ENCODE measurements around the gene PCMTD2.

PCMTD2 gene

GRCh38 chr20:64239449-64240242 is 15.9 kb upstream of the PCMTD2 start:
- DNase-seq, result no peak

DNA sequence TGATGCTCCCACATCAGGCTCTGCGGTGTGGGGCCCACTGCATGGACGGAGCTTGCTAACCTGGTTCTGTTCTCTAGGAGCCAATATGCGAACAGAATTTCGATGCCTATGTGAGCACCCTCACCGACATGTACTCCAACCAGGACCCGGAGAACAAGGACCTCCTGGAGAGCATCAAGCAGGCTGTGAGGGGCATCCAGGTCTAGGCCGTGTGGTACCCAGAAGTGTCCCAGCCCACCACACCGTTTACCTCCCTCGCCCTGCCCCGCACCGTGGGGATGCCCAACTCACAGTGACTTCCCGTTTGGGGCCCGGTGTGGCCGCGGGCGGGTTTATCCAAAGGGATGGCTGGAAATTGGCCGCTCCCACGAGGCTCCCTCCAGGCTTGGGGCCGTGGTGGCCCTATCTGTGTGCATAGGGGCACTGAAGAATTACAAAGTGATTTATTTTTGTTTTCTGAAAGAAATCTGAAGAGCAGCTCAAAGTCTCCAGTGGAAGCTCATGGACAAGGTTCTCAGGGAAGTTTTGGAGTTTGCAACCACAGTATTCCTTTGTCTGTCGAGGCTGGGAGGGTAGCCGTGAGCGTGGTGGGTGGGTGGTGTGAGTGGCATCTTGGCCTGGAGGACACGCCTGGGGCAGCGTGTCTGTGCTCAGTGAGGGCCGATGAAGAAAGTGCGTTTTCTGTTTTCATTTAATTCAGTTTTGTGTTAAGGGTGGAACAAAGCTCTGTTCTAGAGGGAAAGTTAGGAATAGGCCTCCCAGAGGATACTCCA is 15.1 kb upstream of the PCMTD2 start:
- DNase-seq, result no peak

- no peak for DNase-seq
These were observed 14.5 kb upstream of the PCMTD2 start for GRCh38 chr20:64241061-64241460.

DNA sequence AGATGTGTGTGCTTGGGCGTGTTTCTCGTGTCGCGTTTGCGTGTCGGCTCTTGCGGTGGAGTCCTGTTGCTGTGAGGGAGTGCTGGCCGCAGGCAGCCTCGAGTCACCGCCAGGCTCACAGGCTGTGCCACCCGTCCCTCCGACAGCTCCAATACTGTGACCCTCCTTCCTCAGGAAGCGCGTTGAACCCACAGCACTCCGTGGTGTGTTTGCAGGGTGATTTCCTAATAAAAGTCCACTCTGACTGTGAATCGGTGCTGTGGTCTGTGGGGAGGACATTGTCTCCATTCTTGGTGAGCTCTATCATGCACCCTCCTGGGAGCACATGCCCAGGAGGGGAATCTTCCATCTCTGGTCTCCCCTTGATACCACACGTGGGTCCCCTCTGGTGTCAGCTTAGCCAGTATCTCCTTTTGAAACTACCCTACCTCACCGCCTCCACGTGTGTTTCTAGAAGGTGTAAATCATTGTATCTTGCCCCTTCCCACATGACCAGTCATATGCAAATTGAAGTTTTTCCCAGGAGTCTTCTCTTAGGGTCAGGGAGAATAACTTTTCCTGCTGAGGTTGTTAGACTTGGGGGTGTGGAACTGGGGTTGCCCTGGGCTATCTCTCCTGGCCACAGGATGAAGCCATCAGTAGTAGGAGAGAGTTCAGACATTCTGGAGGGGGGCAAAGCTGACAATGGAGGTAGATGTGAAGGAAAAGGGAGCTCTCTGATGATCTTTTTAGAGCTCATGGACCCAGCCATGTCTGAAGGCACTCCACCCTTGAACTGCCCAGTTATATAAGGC is 13.3 kb upstream of the PCMTD2 start:
- DNase-seq, result no peak

DNA sequence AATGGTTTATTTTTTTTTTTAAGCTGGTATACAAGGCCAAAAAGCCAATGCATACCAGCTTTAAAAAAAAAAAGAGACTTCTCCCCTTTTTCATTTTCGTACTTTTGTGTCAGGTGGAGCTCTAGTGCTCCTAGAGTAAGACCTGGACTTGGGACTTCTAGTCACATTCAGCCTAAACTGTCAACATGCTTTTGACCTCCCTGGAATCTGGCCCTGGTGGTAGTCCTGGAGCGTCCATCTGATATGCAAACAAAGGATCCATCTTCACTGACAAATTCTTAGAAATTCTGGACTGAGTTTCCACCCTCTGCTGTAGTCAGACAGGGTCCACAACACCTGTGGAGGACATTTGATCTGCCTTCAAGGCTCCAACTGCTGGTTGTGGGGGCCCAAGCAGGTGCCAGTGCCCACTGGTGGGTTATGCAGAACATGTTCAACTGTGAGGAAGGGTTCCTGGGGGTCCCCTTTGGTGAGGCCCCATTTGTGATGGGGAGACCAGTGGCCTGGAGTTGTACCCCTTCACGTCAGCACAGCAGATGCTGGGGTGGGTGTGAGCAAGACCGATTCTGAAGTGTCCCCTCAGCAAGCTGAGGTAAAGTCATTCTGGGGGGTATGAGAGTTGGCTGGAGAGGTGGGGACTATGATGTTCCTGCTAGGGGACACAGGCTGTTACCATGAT is 12.6 kb upstream of the PCMTD2 start:
- DNase-seq, result no peak

DNA sequence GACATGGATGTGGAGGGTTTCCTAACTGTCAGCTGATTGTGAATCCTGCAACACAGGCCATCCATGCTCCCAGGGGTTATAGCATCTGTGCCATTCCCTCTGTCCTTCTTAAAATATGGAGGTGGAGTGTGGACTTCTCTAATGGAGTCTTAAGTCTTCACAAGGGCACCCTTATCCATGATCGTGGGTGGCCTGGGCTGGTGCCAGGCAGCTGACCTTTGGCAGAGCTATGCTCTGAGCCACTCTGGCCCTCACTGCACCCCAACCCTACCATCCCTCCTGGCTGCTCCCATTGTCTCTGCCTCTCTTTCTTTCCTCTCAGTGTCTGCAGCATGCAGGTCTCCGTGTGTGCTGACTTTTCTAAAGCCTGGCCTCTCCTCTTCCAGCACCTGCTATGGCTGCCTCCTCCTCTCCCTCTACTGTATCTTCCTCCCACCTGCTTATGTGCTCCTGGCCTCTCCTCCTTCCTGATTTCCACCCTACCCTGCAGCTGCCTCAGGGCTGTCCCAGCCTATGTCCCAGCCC is 11.2 kb upstream of the PCMTD2 start:
- DNase-seq, result no peak

DNA sequence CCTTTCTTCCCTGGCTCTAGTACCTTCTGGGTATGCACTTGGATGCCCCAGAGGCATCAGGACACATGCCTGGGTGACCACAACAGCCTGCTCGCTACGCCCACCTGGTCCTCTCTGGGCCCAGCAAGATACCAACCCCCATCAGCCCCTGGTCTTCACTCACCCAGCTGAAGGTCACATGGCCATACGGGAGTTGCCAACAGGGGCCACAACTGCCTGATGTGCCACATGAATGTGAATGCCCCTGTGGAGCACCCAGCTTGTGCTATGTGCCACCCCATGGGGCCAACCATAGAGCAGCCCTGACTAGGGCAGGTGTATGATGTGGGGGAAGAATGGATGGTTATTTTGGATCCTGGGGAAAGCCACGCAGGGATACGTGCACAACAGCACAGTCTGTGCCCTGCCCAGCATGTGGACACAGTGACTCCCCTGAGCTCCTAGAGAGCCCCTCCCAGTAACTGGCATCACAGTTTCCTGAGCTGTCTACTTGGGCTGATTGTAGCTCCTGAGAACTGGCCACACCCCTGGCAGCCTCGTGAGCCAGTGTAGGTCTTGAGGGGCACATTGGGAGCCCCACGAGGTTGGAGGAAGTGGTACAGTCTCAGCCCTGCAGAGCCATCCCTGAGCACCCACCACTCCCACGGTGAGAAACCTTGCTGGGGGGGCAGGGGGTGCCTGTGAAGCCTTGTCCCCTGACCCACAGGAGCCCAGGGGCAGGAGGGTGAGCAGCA is 10.5 kb upstream of the PCMTD2 start:
- no peak for DNase-seq

DNA sequence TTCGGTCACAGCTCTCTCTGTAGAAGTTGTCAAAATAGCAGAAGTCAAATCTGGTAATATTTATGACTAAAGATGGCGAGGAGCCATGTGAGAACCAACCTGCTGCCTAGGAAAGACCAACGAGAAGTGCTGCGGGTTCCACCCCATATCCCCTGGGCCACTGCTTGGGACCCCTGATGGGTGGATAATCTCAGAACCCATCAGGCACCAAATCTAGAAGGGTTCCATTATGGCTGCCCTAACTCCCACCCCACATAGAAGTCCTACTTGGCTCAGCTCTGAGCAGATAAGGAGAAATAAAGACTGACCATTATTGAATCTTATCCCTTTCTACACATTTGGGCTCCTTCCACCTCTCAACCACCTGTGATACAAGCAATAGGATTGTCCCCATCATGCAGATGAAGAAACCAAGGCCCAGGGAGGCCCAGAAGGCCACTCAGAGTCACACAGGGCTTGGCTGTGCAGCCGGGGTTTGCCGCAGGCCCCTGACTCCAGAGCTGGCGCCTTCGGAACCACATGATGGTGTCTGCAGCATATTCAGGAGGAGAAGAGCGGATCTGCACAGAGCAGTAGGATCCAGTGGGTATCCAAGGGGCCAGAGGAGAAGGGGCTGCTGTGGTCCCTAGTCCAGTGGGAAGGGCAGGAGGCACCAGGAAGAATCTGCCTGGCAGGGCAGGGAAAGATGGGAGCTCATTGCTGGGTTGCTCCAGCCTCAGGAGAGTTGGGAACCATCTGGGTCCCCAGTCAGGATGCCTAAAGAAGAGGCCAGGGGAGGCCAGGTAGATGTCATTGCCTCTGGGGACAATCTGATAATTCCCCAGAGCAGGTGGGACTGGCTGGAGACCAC is 9.6 kb upstream of the PCMTD2 start:
- DNase-seq, result no peak

GRCh38 chr20:64246616-64247306 is 8.8 kb upstream of the PCMTD2 start:
- no peak for DNase-seq

DNA sequence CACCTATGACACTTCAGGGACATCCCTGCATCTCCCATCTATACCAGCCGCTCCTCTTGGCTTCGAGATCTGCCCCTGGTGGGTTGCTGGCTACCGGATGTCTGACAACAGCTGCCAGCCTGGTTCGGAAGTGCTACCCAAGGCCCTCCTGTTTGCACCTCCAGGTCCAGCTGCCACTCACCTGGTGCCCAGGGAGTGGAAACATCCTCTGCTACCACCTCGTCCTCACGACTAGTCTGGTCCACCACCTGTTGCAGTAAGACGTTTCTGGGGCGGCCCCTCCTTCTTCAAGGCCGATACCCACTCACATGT is 8.3 kb upstream of the PCMTD2 start:
- DNase-seq, result no peak

GRCh38 chr20:64247970-64248841 is 7.3 kb upstream of the PCMTD2 start:
- no peak for DNase-seq

DNA sequence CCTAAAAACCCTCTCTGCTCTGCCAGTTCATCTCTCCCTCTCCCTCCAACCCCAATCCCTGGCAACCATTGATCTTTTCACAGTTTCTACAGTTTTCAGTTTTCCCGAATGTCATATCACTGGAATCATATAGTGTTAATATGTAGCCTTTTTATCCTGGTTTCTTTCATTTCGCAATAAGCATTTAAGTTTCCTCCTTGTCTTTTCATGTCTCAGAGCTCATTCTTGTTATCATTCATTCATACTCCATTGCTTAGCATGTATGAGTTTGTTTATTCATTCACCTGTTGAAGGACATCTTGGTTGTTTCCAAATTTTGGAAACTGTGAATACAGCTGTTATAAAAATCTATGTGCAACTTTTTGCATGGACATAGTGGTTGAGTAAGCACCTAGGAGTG is 5.5 kb upstream of the PCMTD2 start:
- no peak for DNase-seq

- DNase-seq, result no peak
These were observed 2.6 kb upstream of the PCMTD2 start for GRCh38 chr20:64253000-64253383.

GRCh38 chr20:64253443-64253842 is 2.1 kb upstream of the PCMTD2 start:
- DNase-seq, result no peak

DNA sequence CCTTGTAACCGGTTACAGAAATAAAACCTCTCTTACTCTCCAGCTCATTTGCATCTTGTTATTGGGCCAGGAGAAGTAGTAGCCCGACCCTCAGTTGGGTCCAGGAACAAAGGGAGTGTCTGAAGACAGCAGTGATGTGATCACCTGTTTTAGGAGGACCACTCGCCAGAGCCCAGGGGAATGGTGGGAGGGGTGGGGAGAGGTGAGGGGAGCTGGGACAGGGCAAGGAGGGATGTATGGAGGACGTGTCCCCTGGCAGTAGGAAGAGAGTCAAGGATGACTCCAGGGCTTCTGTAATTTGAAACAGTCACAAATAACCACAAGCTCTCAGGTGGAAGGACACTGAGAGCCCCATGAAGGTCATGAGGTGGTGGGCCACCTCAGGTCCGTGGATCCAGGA is 1.4 kb upstream of the PCMTD2 start:
- DNase-seq, result no peak

- DNase-seq, result no peak
These were observed 782 bp upstream of the PCMTD2 start for GRCh38 chr20:64254571-64255360.

- DNase-seq, result no peak
These were observed 861 bp downstream of the PCMTD2 start for GRCh38 chr20:64256282-64256935.

DNA sequence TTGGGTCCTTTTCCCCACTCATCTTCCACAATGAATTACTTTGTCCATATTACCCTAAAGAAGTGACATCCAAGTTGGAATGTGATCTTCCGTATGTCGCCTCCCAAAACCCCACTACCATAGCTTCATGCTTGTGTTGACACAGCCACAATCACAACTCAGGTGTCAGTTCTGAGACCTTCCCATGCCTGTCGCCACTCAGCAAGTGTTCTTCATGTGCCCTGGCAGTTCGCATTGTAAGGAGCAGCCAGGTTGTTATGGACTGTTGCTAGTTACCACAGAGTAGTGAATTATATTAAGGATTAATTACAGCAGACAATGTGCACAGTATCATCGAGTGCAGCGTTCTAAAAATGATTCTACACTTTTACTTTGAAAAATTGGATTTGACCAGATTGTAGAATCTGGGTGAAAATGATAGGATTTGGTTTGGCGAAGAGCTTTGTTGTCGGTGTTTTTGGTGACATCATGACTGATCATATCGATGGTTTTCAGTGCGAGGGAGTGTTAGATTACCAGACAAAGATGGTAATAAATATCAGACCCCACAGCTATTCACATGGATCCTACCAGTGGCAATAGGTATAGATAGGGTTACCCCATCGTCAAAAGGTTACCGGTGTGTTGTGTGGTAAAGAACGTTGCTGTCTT is 1.7 kb downstream of the PCMTD2 start:
- no peak for DNase-seq

Measured in NCI-H2227 treated with DMSO at 0.1 percent for 48 hours (cell line).